Spinal cord (tissue), 10 donors: ENCODE measurements around the gene ROR2. TPM values are rescaled to one million over a fixed set of nuclear protein-coding genes. Genes with fewer than 3 reads are reported as not detected.

Experiments
- DNase-seq, 6 donors: peaks; one replicate each; pipeline versions ENCODE4 v3.0.0 to v3.0.0-alpha.2; 2013 to 2015; ENCODE audit warnings: low spot score in 6 of 6, low read depth in 4 of 6
- H3K27ac ChIP-seq: one replicate; pipeline ENCODE4 v1.5.1; 2013; ENCODE audit warnings: low read depth, low read length, control low read depth
- H3K27me3 ChIP-seq: one replicate; pipeline ENCODE4 v1.6.1; 2013; ENCODE audit warnings: low read length; ENCODE audit not compliant: control insufficient read depth, insufficient read depth
- H3K36me3 ChIP-seq: one replicate; pipeline ENCODE4 v1.6.1; 2013; ENCODE audit warnings: low read length; ENCODE audit not compliant: control insufficient read depth, insufficient read depth
- H3K4me1 ChIP-seq: one replicate; pipeline ENCODE4 v1.6.1; 2013; ENCODE audit warnings: low read length; ENCODE audit not compliant: control insufficient read depth, insufficient read depth
- H3K4me3 ChIP-seq: one replicate; pipeline ENCODE4 v1.5.1; 2013; ENCODE audit warnings: low read depth, low read length, control low read depth
- H3K9me3 ChIP-seq: one replicate; pipeline ENCODE4 v1.6.1; 2013; ENCODE audit warnings: low read length; ENCODE audit not compliant: control insufficient read depth, insufficient read depth
- WGBS: methylation state at CpG from one replicate; pipeline ENCODE4 v1.1.5; 2013; ENCODE audit warnings: missing lambda C conversion rate; ENCODE audit not compliant: insufficient coverage; 5-methylcytosine and 5-hydroxymethylcytosine counted together
- polyA plus RNA-seq, 2 donors: library from polyadenylated mRNA; unstranded; fragments of 120-200 nt; gene quantifications; one replicate each; pipeline ENCODE4 v1.2.1, GENCODE V29; 2013; ENCODE audit not compliant: insufficient read length in 2 of 2
- total RNA-seq, 2 donors: library from RNA; depleted of rRNA in 1 of 2; stranded (reverse); fragments of 120-200 nt in 1 of 2; fragments of >200 nt in 1 of 2; gene quantifications; one replicate each; pipeline versions ENCODE4 v1.2.3 to v1.2.4, GENCODE V29; 2013 to 2014
- donor health status: healthy.

ROR2 gene
- total and polyA plus RNA-seq, 4 donors: 3.1 to 20.6 (median 5.0) TPM

- Histone ChIP-seq H3K4me3 (no peak overlapping the region), H3K9me3 (no peaks in the 10 kb centered on the region), H3K36me3 (no peaks in the 10 kb centered on the region), H3K27me3 (no peaks in the 10 kb centered on the region), H3K27ac (no peak overlapping the region), H3K4me1 (no peaks in the 10 kb centered on the region)
- DNase-seq: peak in 2 of 6 donors; percentile 22 to 30
- WGBS: 71% methylated on average over 4 of the region's 9 CpGs
Measured at GRCh38 chr9:91658513-91659105, 291.4 kb downstream of the ROR2 start.

- H3K9me3 ChIP-seq: no peaks in the 10 kb centered on the region
- no peak overlapping the region for H3K4me3 ChIP-seq
- no peak for DNase-seq
- no peak overlapping the region for H3K27ac ChIP-seq
- H3K4me1 ChIP-seq: no peaks in the 10 kb centered on the region
- no peaks in the 10 kb centered on the region for H3K27me3 ChIP-seq
- no peaks in the 10 kb centered on the region for H3K36me3 ChIP-seq
- 82% methylated on average over 1 of the region's 3 CpGs for WGBS
Measured at GRCh38 chr9:91657501-91657900, 292.5 kb downstream of the ROR2 start.

GRCh38 chr9:91655658-91656057 lies 294.4 kb downstream of the ROR2 start:
- no peak overlapping the region for H3K4me3 ChIP-seq
- H3K27ac ChIP-seq: no peak overlapping the region
- H3K9me3 ChIP-seq: no peaks in the 10 kb centered on the region
- no peaks in the 10 kb centered on the region for H3K27me3 ChIP-seq
- no peak for DNase-seq
- no peaks in the 10 kb centered on the region for H3K4me1 ChIP-seq
- H3K36me3 ChIP-seq: no peaks in the 10 kb centered on the region
- whole genome bisulfite sequencing: 90% methylated on average over 3 of the region's 4 CpGs

GRCh38 chr9:91655215-91655614 lies 294.8 kb downstream of the ROR2 start:
- no peaks in the 10 kb centered on the region for H3K9me3 ChIP-seq
- no peaks in the 10 kb centered on the region for H3K27me3 ChIP-seq
- no peaks in the 10 kb centered on the region for H3K36me3 ChIP-seq
- no peak for DNase-seq
- no peak overlapping the region for H3K4me3 ChIP-seq
- WGBS: 84% methylated on average over 3 of the region's 6 CpGs
- H3K27ac ChIP-seq: no peak overlapping the region
- H3K4me1 ChIP-seq: no peaks in the 10 kb centered on the region

- DNase-seq: no peak
- Histone ChIP-seq H3K36me3 (no peaks in the 10 kb centered on the region), H3K9me3 (no peaks in the 10 kb centered on the region), H3K27me3 (no peaks in the 10 kb centered on the region), H3K4me1 (no peaks in the 10 kb centered on the region), H3K4me3 (no peak overlapping the region), H3K27ac (no peak overlapping the region)
- WGBS: 100% methylated on average over 1 of the region's 1 CpG
Measured at GRCh38 chr9:91654527-91654926, 295.5 kb downstream of the ROR2 start.

GRCh38 chr9:91647371-91647770 lies 302.7 kb downstream of the ROR2 start:
- Histone ChIP-seq H3K4me3 (no peak overlapping the region), H3K36me3 (no peaks in the 10 kb centered on the region), H3K4me1 (no peaks in the 10 kb centered on the region), H3K9me3 (no peaks in the 10 kb centered on the region), H3K27me3 (no peaks in the 10 kb centered on the region), H3K27ac (no peak overlapping the region)
- WGBS: 90% methylated on average over 2 of the region's 4 CpGs
- no peak for DNase-seq

- Histone ChIP-seq H3K27ac (no peak overlapping the region), H3K9me3 (no peaks in the 10 kb centered on the region), H3K4me3 (no peak overlapping the region), H3K36me3 (no peaks in the 10 kb centered on the region), H3K27me3 (no peaks in the 10 kb centered on the region), H3K4me1 (no peaks in the 10 kb centered on the region)
- no CpG with 5 or more reads among the region's 1 CpG for WGBS
- DNase-seq: no peak
Measured at GRCh38 chr9:91646702-91647101, 303.3 kb downstream of the ROR2 start.

GRCh38 chr9:91644433-91644832 lies 305.6 kb downstream of the ROR2 start:
- Histone ChIP-seq H3K4me3 (no peak overlapping the region), H3K36me3 (no peaks in the 10 kb centered on the region), H3K27me3 (no peaks in the 10 kb centered on the region), H3K27ac (no peak overlapping the region), H3K4me1 (no peaks in the 10 kb centered on the region), H3K9me3 (peaks cover 2% of the 10 kb centered on the region)
- DNase-seq: no peak
- 81% methylated on average over 3 of the region's 3 CpGs for WGBS

GRCh38 chr9:91643481-91644077 lies 306.4 kb downstream of the ROR2 start:
- no peaks in the 10 kb centered on the region for H3K36me3 ChIP-seq
- no peak overlapping the region for H3K4me3 ChIP-seq
- H3K27ac ChIP-seq: no peak overlapping the region
- WGBS: 89% methylated on average over 1 of the region's 7 CpGs
- no peaks in the 10 kb centered on the region for H3K4me1 ChIP-seq
- peaks cover 2% of the 10 kb centered on the region for H3K9me3 ChIP-seq
- H3K27me3 ChIP-seq: no peaks in the 10 kb centered on the region
- peak in 2 of 6 donors; percentile 35 to 92 for DNase-seq

- Histone ChIP-seq H3K4me1 (no peaks in the 10 kb centered on the region), H3K27me3 (no peaks in the 10 kb centered on the region), H3K9me3 (peaks cover 2% of the 10 kb centered on the region), H3K36me3 (no peaks in the 10 kb centered on the region), H3K27ac (no peak overlapping the region), H3K4me3 (no peak overlapping the region)
- DNase-seq: no peak
- 86% methylated on average over 4 of the region's 5 CpGs for WGBS
Measured at GRCh38 chr9:91642771-91643170, 307.3 kb downstream of the ROR2 start.
